Neuronal stem cell (in vitro differentiated cells): ENCODE measurements around the gene PRKN.

ENCODE experiments used
- DNase-seq: peaks from one replicate; pipeline ENCODE4 v3.0.0-alpha.2; 2013; ENCODE audit warnings: low spot score
- H2AFZ ChIP-seq: one replicate; pipeline ENCODE4 v1.6.1; 2013; ENCODE audit warnings: mild to moderate bottlenecking, low read length, inconsistent platforms
- H2AK5ac ChIP-seq: 2 replicates; pipeline ENCODE4 v1.6.1; 2013; ENCODE audit warnings: low read depth, mild to moderate bottlenecking, inconsistent platforms, low read length, moderate library complexity, mixed read lengths
- H2BK120ac ChIP-seq: 2 replicates; pipeline ENCODE4 v1.6.1; 2013; ENCODE audit warnings: low read depth, mild to moderate bottlenecking, inconsistent platforms, low read length, moderate library complexity, mixed read lengths
- H2BK12ac ChIP-seq: one replicate; pipeline ENCODE4 v1.6.1; 2013; ENCODE audit warnings: low read length, inconsistent platforms
- H2BK15ac ChIP-seq: 2 replicates; pipeline ENCODE4 v1.6.1; 2013; ENCODE audit warnings: mild to moderate bottlenecking, low read length, inconsistent platforms, mixed read lengths
- H2BK5ac ChIP-seq: one replicate; pipeline ENCODE4 v1.6.1; 2013; ENCODE audit warnings: inconsistent platforms, mild to moderate bottlenecking, low read length, moderate library complexity
- H3K14ac ChIP-seq: one replicate; pipeline ENCODE4 v1.6.1; 2013; ENCODE audit warnings: low read length, inconsistent platforms
- H3K18ac ChIP-seq: 2 replicates; pipeline ENCODE4 v1.6.1; 2013; ENCODE audit warnings: low read length, inconsistent platforms
- H3K23ac ChIP-seq: 2 replicates; pipeline ENCODE4 v1.6.1; 2013; ENCODE audit warnings: low read depth, mild to moderate bottlenecking, mixed read lengths, low read length, inconsistent platforms; ENCODE audit not compliant: poor library complexity
- H3K27ac ChIP-seq: replicated peaks from 3 replicates; pipeline ENCODE4 v1.5.1; 2013; ENCODE audit warnings: low read length, inconsistent platforms
- H3K27me3 ChIP-seq, 3 experiments: 2 replicates each; pipeline ENCODE4 v1.6.1; 2013; ENCODE audit warnings: low read length in 3 of 3, mild to moderate bottlenecking in 2 of 3, inconsistent platforms in 1 of 3, low read depth in 1 of 3, mixed read lengths in 1 of 3, moderate library complexity in 1 of 3; ENCODE audit not compliant: control insufficient read depth in 3 of 3, insufficient read depth in 3 of 3
- H3K36me3 ChIP-seq, 2 donors: replicated peaks in 1 of 2; 2 replicates each; pipeline ENCODE4 v1.6.1; 2013; ENCODE audit warnings: low read length in 2 of 2; ENCODE audit not compliant: control insufficient read depth in 2 of 2, insufficient read depth in 2 of 2
- H3K4ac ChIP-seq: 2 replicates; pipeline ENCODE4 v1.6.1; 2013; ENCODE audit warnings: inconsistent platforms, mild to moderate bottlenecking, low read length, moderate library complexity
- H3K4me1 ChIP-seq, 2 donors: 1 replicate in 1 of 2; 2 replicates in 1 of 2; pipeline ENCODE4 v1.6.1; 2013; ENCODE audit warnings: low read length in 2 of 2, low read depth in 1 of 2; ENCODE audit not compliant: control insufficient read depth in 2 of 2, insufficient read depth in 1 of 2
- H3K4me2 ChIP-seq: one replicate; pipeline ENCODE4 v1.6.1; 2013; ENCODE audit warnings: mild to moderate bottlenecking, low read length, inconsistent platforms; ENCODE audit not compliant: insufficient read depth, poor library complexity, severe bottlenecking
- H3K4me3 ChIP-seq, 2 donors: 2 replicates each; pipeline ENCODE4 v1.5.1; 2013; ENCODE audit warnings: low read length in 2 of 2, mild to moderate bottlenecking in 2 of 2, inconsistent platforms in 1 of 2, moderate library complexity in 1 of 2
- H3K79me1 ChIP-seq: one replicate; pipeline ENCODE4 v1.6.1; 2013; ENCODE audit warnings: low read depth, mild to moderate bottlenecking, inconsistent platforms, low read length, moderate library complexity
- H3K9ac ChIP-seq: one replicate; pipeline ENCODE4 v1.6.1; 2013; ENCODE audit warnings: mild to moderate bottlenecking, low read depth, low read length, inconsistent platforms; ENCODE audit not compliant: poor library complexity
- H3K9me3 ChIP-seq, 2 donors: replicated peaks in 1 of 2; 2 replicates each; pipeline versions ENCODE3 to v1.6.1; 2013; ENCODE audit warnings: low read length in 2 of 2, mild to moderate bottlenecking in 2 of 2, inconsistent platforms in 1 of 2, low read depth in 1 of 2, mixed read lengths in 1 of 2, moderate library complexity in 1 of 2; ENCODE audit not compliant: control insufficient read depth in 2 of 2, insufficient read depth in 1 of 2
- H4K8ac ChIP-seq: one replicate; pipeline ENCODE4 v1.6.1; 2013; ENCODE audit warnings: low read depth, mild to moderate bottlenecking, inconsistent platforms, low read length, moderate library complexity
- H4K91ac ChIP-seq: one replicate; pipeline ENCODE4 v1.6.1; 2013; ENCODE audit warnings: low read length, low read depth, mild to moderate bottlenecking, inconsistent platforms; ENCODE audit not compliant: poor library complexity
- WGBS, 2 donors: extraction: QIAGEN DNeasy Blood & Tissue Kit; methylation state at CpG; one replicate each; pipeline ENCODE4 v1.1.7; 2013; ENCODE audit warnings: missing lambda C conversion rate in 2 of 2, mixed read lengths in 1 of 2; ENCODE audit not compliant: insufficient read length in 2 of 2, insufficient replicate concordance in 1 of 2; ENCODE audit errors: extremely low coverage in 2 of 2; 5-methylcytosine and 5-hydroxymethylcytosine counted together

Gene PRKN

GRCh38 chr6:162217058-162217457 is 510.5 kb downstream of the PRKN start:
- H3K36me3 ChIP-seq, result no peaks in the 10 kb centered on the region
- H3K9me3 ChIP-seq, result no peaks in the 10 kb centered on the region
- no peak overlapping the region for H3K4me3 ChIP-seq
- no peak overlapping the region for H3K9ac ChIP-seq
- DNase-seq, result no peak
- H4K91ac ChIP-seq, result no peak overlapping the region
- H3K4me1 ChIP-seq, result peaks cover 0 to 2% of the 10 kb centered on the region in 2 donors
- WGBS, 2 donors, result no CpG with 5 or more reads among the region's 1 CpG
- H3K14ac ChIP-seq, result no peak overlapping the region
- H2BK15ac ChIP-seq, result no peak overlapping the region
- no peak overlapping the region for H2AFZ ChIP-seq
- H2BK12ac ChIP-seq, result no peak overlapping the region
- no peaks in the 10 kb centered on the region for H3K79me1 ChIP-seq
- H2AK5ac ChIP-seq, result no peak overlapping the region
- no peak overlapping the region for H3K4ac ChIP-seq
- no peak overlapping the region for H2BK5ac ChIP-seq
- H3K27me3 ChIP-seq, result no peaks in the 10 kb centered on the region
- H3K23ac ChIP-seq, result no peak overlapping the region
- H4K8ac ChIP-seq, result no peak overlapping the region
- no peak overlapping the region for H3K18ac ChIP-seq
- no peak overlapping the region for H2BK120ac ChIP-seq
- H3K4me2 ChIP-seq, result no peak overlapping the region
- no peak overlapping the region for H3K27ac ChIP-seq

- no peak for DNase-seq
- no peak overlapping the region for H2BK15ac ChIP-seq
- no peak overlapping the region for H3K4ac ChIP-seq
- no peak overlapping the region for H2BK12ac ChIP-seq
- H2BK120ac ChIP-seq, result no peak overlapping the region
- H3K27me3 ChIP-seq, result no peaks in the 10 kb centered on the region
- no peak overlapping the region for H4K8ac ChIP-seq
- no peak overlapping the region for H3K18ac ChIP-seq
- H3K4me3 ChIP-seq, result no peak overlapping the region
- no peaks in the 10 kb centered on the region for H3K36me3 ChIP-seq
- no peaks in the 10 kb centered on the region for H3K4me1 ChIP-seq
- H4K91ac ChIP-seq, result no peak overlapping the region
- H3K79me1 ChIP-seq, result no peaks in the 10 kb centered on the region
- H3K23ac ChIP-seq, result no peak overlapping the region
- H2BK5ac ChIP-seq, result no peak overlapping the region
- no peak overlapping the region for H3K4me2 ChIP-seq
- H3K9ac ChIP-seq, result no peak overlapping the region
- no CpG with 5 or more reads among the region's 1 CpG for WGBS, 2 donors
- no peak overlapping the region for H2AK5ac ChIP-seq
- H3K9me3 ChIP-seq, result no peaks in the 10 kb centered on the region
- H3K27ac ChIP-seq, result no peak overlapping the region
- H2AFZ ChIP-seq, result no peak overlapping the region
- no peak overlapping the region for H3K14ac ChIP-seq
Observed at GRCh38 chr6:162211777-162212176, 515.8 kb downstream of the PRKN start.

- Histone ChIP-seq H3K27ac (no peak overlapping the region), H3K14ac (no peak overlapping the region), H3K9me3 (no peaks in the 10 kb centered on the region), H3K4me1 (no peaks in the 10 kb centered on the region), H2AK5ac (no peak overlapping the region), H3K36me3 (no peaks in the 10 kb centered on the region), H4K8ac (no peak overlapping the region), H2BK120ac (no peak overlapping the region), H2AFZ (no peak overlapping the region), H3K79me1 (no peaks in the 10 kb centered on the region), H2BK5ac (no peak overlapping the region), H3K27me3 (no peaks in the 10 kb centered on the region), H3K18ac (no peak overlapping the region), H2BK15ac (no peak overlapping the region), H3K4me3 (no peak overlapping the region), H3K4ac (no peak overlapping the region), H3K4me2 (no peak overlapping the region), H3K23ac (no peak overlapping the region), H4K91ac (no peak overlapping the region), H3K9ac (no peak overlapping the region), H2BK12ac (no peak overlapping the region)
- no peak for DNase-seq
- no CpG with 5 or more reads among the region's 3 CpGs for WGBS, 2 donors
Observed at GRCh38 chr6:162211022-162211421, 516.5 kb downstream of the PRKN start.

GRCh38 chr6:162203287-162203686 is 524.3 kb downstream of the PRKN start:
- no peak overlapping the region for H3K14ac ChIP-seq
- H3K4me1 ChIP-seq, result no peaks in the 10 kb centered on the region
- no peak overlapping the region for H2BK15ac ChIP-seq
- no peak overlapping the region for H3K4me2 ChIP-seq
- no peak for DNase-seq
- H3K27ac ChIP-seq, result no peak overlapping the region
- no peak overlapping the region for H3K23ac ChIP-seq
- no peak overlapping the region for H2AK5ac ChIP-seq
- no peak overlapping the region for H3K18ac ChIP-seq
- no peaks in the 10 kb centered on the region for H3K36me3 ChIP-seq
- H4K91ac ChIP-seq, result no peak overlapping the region
- no peak overlapping the region for H3K4me3 ChIP-seq
- no peak overlapping the region for H3K9ac ChIP-seq
- no CpG with 5 or more reads among the region's 5 CpGs for WGBS, 2 donors
- H3K79me1 ChIP-seq, result no peaks in the 10 kb centered on the region
- H3K9me3 ChIP-seq, result no peaks in the 10 kb centered on the region
- H4K8ac ChIP-seq, result no peak overlapping the region
- no peak overlapping the region for H2BK12ac ChIP-seq
- no peak overlapping the region for H2AFZ ChIP-seq
- H2BK120ac ChIP-seq, result no peak overlapping the region
- H2BK5ac ChIP-seq, result no peak overlapping the region
- H3K27me3 ChIP-seq, result no peaks in the 10 kb centered on the region
- H3K4ac ChIP-seq, result no peak overlapping the region
